GM21423 (cell line): Measurements from ENCODE around the gene STIP1.

ENCODE experiments used
- ATAC-seq: cut with Tn5 transposase; IDR thresholded peaks from one replicate; pipeline ENCODE4 v1.9.1; 2021; ENCODE audit warnings: mild to moderate bottlenecking, moderate library complexity; ENCODE audit not compliant: unreplicated experiment

The STIP1 gene

GRCh38 chr11:64196626-64197025, 10.7 kb downstream of the STIP1 start:
- no peak for ATAC-seq

DNA sequence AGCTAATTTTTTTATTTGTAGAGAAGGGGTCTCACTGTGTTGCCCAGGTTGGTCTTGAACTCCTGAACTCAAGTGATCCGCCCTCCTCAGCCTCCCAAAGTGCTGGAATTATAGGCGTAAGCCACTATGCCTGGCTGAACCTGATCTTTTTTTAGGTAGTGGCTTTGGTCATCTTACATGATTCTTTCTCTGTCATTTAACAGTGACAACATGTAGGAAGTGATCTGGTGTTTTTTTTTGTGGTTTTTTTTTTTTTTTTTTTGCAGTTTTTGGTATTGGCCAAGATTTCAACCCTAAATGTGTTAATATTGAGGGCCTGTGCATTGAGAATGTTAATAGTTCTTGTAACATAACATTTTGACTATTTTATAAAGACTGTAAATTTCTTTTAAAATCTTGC, 12.5 kb downstream of the STIP1 start:
- no peak for ATAC-seq

DNA sequence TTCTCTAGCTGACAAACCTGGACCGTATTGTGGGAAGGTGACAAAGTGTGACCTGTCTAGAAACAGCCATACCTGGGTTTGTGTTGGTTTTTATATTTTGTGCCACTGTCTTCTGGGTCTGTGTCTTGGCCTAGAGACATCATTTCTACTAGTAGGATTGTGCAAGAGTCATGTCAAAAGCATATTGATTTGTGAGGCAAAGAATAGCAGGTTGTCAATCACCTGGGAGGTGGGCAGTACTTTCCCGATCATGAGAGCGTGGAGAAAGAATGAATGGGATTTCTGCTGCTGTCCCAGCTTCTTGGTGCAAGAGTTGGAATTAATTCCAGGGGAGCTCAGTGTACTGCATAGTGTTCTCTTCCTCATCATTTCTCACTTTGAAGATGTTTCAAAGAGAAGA, 15.6 kb downstream of the STIP1 start:
- ATAC-seq = no peak

- ATAC-seq = no peak
Measured at GRCh38 chr11:64202992-64203391, 17.0 kb downstream of the STIP1 start.

GRCh38 chr11:64203421-64204079, 17.6 kb downstream of the STIP1 start:
- ATAC-seq = no peak

DNA sequence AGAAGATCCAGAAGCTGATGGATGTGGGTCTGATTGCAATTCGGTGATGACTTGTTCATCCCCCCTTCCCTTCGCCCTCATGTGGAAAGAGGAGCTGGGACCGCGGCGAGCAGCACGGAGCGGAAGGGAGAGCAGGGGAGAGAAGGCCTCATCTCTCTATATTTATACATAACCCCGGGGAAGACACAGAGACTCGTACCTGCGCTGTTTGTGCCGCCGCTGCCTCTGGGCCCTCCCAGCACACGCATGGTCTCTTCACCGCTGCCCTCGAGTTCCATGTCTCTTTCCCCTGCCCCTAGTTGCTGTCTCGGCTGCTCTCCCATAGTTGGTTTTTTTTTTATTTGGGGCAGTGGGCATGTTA, 18.1 kb downstream of the STIP1 start:
- no peak for ATAC-seq

DNA sequence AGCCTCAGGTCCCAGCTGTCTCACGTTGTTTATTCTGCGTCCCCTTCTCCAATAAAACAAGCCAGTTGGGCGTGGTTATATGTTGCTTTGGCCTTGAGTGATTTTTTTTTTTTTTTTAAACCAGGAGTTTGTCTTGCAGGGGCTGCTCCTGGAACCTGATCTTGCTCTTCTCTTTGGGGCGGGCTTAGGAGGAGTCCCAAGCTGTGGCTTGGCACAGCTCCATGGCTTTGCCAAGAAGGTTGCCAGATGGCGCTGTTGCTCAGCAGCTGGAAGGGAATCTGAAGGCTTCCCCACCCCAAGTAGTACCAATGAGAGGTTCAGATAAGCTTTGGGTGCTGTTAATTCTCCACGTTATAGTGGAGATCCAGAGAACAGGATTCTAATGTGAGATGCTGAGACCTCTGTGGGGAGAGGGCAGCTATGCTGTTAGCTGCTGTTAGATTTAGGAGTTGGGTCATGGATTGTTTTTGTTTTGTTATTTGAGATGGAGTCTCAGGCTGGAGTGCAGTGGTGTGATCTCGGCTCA, 18.6 kb downstream of the STIP1 start:
- no peak for ATAC-seq

DNA sequence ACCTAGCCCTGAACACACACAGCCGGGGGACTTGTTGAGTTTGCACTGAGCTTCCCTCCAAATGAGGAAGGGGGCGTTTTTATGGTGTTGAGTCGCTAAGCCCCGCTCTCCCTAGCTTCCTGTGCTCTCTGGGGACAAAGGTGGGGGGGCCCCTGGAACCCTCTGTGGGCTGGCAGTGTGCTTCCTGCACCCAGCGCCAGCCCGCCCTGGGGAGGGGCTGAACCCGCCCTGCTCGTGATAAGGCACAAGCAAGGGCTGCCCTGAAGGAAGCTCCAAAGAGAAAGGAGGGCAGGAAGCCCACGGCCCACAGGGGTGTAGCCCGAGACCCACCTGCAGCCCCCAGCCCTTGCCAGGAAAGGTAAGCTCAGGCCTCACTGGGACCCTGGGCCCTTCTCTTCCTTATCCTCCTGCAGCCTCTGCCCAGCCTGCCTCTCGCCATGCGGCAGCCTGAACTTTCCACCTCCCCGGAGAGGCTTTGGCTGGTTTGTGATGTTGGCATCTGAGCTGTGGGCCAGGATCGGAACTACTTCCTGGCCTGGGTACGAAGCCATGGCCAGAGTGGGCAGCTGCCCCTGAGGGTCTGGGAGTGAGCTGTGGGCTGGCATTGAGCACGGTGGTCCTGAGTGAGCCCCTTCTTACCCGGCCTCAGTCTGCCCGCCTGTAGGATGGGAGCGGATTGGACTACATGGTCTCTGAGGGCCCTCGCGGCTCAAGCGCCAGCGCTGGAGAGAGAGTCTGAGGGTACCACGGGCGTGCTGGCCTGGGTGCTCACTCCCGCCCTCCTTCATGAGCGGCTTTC, 20.7 kb downstream of the STIP1 start, which contains the start of gene FERMT3:
FERMT3 (plus strand) TSS at position 265 of the 799 bp plus-strand sequence. CDS start 644 bp downstream, outside the sequence.
- peak; percentile 50 for ATAC-seq

DNA sequence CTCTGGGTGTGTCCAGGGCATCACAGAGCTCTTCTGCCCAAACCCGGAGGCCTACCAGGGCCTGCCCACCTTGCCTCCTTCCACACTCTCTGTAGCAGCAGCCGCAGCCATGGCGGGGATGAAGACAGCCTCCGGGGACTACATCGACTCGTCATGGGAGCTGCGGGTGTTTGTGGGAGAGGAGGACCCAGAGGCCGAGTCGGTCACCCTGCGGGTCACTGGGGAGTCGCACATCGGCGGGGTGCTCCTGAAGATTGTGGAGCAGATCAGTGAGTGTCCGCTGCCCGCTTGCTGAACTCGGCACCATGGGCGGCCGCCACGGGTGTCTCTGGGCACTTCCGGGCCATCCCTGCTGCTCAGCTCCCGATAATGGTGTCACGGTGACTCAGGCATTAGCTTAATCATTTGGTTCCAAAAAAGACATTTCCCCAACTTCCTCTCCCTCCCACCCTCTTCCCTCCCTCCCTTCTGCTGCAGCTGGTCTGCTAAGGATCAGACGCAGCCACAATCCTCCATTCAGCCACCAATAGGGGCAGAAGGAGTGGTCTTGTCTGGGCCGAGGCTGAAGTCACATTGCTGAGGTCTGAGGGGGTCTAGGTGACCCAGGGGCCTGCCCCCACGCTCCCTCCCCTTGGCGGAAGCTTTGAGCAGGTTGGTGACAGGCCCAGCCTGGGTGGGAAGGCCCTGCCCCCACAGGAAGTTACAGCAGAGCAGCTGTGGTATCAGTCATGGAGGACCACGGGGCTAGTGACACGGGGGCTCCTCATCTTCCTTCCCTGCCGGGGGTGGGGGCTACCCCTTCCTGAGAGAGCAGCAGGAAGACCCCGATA, 21.5 kb downstream of the STIP1 start:
- ATAC-seq = peak; percentile 59

- ATAC-seq = no peak
Measured at GRCh38 chr11:64208086-64208795, 22.3 kb downstream of the STIP1 start.

DNA sequence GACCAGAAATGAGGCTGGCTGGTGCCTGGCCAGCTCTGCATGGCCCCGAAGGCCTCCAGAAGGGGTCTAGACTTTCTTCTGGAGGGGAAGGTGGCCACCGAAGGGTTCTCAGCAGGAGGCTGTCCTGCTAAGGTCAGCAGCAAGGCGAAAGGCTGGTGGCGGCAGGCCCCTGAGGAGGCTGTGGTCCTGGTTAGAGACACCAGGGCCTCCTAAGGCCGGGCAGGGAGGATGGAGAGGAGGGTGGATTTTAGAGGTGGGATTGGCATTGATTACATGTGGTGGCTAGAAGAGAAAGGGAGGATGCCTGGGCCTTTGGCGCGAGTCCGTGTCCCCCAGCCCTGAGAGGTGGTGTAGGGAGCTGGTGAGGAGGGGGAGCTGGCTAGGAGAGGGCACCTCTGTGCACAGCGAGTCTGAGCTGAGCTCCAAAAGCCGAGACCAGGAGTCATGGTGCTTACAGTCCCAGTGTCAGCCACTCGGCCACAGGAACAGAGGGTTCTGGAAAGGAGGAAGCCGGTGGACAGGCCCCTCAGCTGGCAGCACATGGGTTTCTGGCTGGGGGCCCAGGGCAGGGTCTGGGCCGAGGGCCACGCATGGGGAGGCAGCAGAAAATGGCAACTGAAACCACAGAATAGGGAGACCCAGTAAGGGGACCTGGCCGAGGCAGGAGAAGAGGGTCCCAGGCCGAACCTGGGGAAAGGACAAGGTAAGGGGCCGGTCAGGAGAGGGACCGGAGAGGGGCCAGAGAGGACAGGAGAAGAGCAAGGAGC, 23.0 kb downstream of the STIP1 start:
- no peak for ATAC-seq

- ATAC-seq = no peak
Measured at GRCh38 chr11:64209563-64209843, 23.5 kb downstream of the STIP1 start.

- ATAC-seq = no peak
Measured at GRCh38 chr11:64210301-64211020, 24.5 kb downstream of the STIP1 start.

- ATAC-seq = no peak
Measured at GRCh38 chr11:64211181-64211872, 25.4 kb downstream of the STIP1 start.

- no peak for ATAC-seq
Measured at GRCh38 chr11:64216879-64217278, 30.9 kb downstream of the STIP1 start.

DNA sequence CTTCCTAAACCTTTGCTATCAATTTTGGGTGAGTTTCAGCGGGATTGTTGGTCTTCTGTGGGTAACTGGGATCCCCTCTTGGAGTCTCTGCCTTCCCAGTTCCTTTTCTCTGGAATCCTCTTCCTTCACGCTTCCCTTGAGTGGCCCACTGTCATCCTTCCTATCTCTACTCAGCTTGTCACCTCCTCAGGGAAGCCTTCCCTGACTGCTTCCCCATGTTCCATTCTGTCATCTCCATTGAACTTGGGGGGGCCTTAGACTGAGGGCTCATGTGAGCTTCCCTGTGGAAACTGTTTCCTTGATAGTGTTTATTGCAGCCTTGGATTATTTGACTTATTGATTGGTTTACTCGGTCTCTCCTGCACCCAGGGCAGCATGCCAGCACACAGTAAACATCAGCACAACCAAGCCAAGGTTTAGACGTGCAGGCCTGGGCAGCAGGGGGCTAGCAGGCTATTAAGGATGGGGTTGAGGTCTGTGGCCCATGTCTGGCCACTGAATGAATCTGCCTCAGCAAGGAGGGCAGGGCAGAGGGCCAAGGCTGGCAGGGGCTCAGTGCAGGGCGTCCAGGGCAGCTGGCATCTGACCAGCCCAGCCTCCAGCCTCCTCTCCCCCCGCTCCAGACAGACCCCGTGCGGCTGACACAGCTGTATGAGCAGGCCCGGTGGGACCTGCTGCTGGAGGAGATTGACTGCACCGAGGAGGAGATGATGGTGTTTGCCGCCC, 32.8 kb downstream of the STIP1 start:
- no peak for ATAC-seq

GRCh38 chr11:64219354-64219684, 33.3 kb downstream of the STIP1 start:
- ATAC-seq = no peak

- ATAC-seq = no peak
Measured at GRCh38 chr11:64219755-64220154, 33.8 kb downstream of the STIP1 start.
